ENCODE results near the gene NR2C1.

DNA sequence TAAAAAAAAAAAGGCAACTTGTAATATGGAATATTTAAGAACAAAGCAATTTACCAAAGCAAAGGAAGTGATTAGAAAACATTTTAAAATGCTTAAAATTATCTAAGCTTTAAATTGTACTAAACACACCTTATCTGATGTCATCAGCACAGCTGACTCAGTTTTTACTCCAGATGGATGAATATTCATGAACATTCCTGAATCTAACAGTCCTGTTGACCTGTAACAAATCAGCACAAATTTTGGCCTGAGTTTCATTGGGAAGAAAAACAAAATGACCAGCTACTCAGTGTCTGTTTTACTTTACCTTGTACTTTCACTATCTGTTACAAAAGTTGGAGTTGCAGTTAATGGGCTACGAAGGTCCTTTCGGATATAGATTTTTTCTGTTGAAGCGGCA, 16.0 kb downstream of the NR2C1 start:
- TF ChIP-seq, protein P1, sequence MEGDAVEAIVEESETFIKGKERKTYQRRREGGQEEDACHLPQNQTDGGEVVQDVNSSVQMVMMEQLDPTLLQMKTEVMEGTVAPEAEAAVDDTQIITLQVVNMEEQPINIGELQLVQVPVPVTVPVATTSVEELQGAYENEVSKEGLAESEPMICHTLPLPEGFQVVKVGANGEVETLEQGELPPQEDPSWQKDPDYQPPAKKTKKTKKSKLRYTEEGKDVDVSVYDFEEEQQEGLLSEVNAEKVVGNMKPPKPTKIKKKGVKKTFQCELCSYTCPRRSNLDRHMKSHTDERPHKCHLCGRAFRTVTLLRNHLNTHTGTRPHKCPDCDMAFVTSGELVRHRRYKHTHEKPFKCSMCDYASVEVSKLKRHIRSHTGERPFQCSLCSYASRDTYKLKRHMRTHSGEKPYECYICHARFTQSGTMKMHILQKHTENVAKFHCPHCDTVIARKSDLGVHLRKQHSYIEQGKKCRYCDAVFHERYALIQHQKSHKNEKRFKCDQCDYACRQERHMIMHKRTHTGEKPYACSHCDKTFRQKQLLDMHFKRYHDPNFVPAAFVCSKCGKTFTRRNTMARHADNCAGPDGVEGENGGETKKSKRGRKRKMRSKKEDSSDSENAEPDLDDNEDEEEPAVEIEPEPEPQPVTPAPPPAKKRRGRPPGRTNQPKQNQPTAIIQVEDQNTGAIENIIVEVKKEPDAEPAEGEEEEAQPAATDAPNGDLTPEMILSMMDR (IDR thresholded peaks at IDR 0.05): no peak
- TF ChIP-seq POLR2A (IDR thresholded peaks at IDR 0.05): no peak
